ENCODE measurements around the gene KLRK1. TPM values are rescaled to one million over a fixed set of nuclear protein-coding genes. Genes with fewer than 3 reads are reported as not detected.
A peak's percentile ranks its signal among the peaks of the same experiment; 100 is the strongest.
"Not testable (repeated sequence)": the region's sequence is repeated elsewhere in the genome, so short reads cannot be mapped to it uniquely, and the experiment has no call there.

KLRK1 gene
- polyA plus RNA-seq, 5 donors = 0.98 to 3.0 (median 1.5) TPM

DNA sequence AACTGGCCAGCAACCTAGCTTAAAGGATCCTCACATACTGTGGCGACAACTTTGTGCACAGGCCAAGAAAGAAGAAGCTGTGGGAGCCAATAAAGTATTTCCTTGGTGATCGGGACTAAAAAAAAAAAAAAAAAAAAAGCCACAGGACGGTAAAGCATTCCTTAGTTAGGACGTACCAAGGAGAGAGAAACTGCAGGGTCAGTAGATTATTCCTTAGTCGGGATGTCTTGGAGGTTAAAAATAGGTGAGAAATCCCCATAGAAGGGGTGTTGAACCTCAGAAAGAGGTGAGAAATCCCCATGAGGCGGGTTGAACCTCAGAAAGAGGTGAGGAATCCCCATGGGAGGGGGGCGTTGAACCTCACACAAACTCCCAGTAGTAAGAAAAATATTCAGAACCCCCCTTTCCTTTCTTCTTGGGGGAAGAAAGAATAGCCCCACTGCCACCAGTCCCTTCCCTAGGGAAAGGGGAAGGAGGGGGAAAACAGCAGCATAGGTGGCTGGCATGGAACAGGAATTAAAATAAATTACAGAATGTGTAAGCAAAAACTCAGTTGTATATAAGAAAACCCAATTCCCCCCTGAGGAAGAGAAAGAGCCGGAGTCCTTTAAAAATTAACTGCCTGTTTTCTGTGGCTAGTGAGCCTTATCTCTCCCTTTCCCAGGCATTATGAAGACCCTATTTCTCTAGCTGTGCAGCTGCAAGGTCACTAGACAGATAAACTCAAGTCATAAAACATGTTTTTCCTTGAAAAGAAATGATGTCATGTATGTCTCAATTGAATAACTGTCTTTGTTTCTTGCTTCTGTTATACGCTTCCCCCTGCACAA lies 26.8 kb downstream of the KLRK1 start:
- peak in 1 of 2 donors; percentile 23 for DNase-seq

DNA sequence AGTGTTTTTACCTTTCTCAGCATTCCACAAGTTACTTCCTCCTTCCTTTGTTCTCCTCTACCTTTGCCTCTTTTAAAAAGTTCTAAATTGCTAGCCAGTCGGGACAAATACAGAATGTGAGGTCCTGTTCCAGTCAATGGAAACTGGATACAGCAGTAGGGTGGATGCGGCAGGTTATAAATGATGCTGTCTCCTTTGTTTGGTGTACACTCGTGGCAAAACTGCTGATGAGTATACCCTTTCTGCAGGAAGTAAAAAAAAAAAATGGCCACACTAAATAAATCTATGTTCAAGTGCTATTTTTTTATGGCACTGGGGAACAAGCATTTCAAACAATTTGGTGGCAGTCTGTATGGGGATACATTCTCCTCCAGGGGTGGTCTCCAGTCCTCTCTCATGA lies 27.5 kb downstream of the KLRK1 start:
- DNase-seq = no peak

DNA sequence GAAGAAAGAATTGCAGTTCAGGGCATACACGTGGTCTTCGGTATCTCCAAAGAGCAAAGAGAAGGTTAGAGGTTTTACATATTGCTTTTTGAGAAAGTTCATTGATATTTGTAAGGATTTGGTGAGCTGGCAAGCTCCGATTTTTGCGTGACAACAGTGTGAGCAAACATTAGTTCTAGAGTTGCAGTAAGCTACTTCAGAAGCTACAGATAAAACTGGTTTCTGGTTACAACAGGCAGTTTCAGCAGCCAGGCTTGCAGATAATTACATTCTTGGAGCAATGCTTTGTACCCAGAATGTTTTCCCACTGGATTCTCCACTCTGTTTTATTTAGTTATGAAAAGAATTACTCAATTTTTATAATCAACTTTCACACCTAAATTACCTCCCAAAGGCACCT lies 28.2 kb downstream of the KLRK1 start:
- DNase-seq = peak in 1 of 2 donors; percentile 18

DNA sequence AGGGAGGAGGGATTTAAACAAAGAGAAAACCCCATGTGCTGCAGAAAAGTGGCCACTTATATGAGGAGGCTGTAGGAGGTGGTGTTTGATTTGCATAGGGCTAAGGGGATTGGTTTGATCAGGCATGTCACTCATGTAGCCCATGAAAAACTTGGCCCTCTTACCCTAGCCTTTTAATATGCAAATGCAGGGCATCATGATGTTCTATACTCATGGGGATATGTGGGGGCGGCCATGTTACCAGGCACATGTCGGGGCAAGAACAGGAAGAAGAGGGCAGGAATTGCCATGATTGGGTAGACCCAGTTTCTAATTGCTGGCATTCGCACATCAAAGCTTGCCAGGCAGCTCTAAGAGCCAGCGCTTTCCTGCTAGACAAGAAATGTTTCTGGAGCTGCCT lies 28.8 kb downstream of the KLRK1 start:
- peak in 1 of 2 donors; percentile 17 for DNase-seq

DNA sequence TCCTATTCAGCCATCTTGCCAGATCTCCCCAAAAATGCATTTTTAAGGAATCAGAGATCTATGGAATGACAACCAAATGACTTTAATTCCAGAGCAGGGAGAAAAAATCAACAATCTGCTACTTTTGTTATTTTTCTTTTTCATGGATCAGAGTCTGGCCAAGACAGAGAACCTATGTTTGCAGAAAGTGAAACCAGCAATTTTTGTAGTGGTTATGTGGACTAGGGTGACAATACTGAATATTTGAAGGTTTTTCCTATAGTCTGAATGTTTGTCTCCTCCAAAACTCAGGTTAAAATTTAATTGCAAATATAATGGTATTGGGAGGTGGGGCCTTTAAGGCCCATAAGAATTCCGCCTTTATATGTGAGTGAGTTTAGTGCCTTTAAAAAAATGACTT lies 30.9 kb downstream of the KLRK1 start:
- no peak for DNase-seq

DNA sequence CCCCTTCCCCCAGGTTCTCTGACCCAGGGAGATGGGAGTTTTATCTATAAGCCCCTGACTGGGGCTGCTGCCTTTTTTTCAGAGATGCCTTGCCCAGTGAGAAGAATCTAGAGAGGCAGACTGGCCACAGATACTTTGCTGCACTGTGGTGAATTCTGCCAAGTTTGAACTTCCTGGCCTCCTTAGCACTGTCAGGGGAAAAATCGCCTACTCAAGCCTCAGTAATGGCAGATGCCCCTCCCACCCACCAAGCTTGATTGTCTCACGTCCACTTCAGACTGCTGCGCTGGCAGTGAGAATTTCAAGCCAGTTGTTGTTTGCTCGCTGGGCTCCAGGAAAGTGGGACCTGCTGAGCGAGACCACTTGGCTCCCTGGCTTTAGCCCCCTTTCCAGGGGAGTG lies 31.7 kb downstream of the KLRK1 start:
- no peak for DNase-seq

DNA sequence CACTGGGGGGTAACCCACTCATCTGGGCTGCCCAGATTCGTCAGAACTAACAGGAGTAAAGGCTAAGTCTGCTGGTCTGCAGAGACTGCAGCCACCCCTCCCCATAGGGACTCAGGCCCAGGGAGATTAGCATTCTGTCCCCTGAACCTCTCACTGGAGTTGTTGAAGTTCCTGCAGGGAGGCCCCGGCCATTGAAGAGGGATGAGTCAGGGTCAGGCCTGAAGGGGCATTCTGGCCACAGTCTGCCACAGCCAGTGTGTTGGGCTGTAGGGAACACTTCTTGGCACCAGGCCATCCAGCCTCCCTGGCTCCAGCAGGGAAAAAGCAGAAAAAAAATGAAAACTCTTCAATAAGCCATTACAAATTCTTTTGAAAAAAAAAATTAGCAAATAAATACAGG lies 35.3 kb downstream of the KLRK1 start:
- DNase-seq = no peak

DNA sequence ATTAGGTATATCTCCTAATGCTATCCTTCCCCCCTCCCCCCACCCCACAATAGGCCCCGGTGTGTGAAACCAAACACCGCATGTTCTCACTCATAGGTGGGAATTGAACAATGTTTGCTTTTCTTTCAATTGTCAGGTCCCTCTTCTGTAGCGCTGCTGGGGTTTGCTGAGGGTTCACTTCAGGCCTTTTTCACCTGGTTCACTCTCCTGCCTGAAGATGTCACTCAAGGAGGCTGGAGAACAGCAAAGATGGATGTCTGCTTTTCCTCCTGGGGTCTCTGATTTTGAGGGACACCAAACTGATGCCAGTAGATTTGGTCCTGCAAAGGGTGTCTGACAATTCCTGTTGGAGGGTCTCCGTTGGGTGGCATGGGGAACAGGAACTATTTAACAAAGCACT lies 35.8 kb downstream of the KLRK1 start:
- DNase-seq = no peak

DNA sequence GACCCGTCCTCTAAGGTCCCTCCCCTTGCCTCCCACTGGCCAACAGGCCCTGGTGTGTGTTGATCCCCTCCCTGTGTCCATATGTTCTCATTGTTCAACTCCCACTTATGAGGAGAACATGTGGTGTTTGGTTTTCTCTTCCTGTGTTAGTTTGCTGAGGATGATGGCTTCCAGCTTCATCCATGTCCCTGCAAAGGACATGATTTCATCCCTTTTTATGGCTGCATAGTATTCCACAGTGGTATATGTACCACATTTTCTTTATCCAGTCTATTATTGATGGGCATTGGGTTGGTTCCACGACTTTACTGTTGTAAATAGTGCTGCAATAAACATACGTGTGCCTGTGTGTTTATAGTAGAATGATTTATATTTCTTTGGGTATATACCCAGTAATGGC lies 38.4 kb downstream of the KLRK1 start:
- DNase-seq = not testable (repeated sequence)

DNA sequence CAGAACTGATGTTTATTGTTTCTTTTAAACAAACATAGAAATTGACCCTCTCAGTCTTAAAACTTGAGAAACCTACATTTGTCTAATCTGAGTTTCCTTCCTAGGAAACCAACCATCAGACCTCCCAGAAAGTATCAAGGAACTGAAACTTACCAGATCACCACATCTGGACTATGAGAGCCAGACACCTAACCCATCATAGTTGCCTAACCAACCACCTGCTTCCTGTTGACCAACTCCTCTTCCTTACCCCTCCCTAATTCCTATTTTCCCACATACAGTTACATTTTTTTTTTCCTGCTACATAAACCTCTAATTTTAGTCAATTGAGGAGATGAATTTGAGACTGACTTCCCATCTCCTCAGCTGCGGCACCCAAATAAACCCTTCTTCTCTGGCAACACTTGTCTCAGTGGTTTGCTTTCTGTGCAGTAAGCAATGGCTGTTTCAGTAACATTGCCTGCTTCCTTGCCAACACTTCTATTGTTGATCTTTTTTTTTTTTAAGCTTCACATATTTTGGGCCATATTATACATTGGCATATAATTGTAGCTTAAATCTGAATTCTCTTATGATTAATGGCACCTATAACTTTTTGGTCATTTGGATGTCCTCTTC lies 47.8 kb downstream of the KLRK1 start:
- DNase-seq = no peak

DNA sequence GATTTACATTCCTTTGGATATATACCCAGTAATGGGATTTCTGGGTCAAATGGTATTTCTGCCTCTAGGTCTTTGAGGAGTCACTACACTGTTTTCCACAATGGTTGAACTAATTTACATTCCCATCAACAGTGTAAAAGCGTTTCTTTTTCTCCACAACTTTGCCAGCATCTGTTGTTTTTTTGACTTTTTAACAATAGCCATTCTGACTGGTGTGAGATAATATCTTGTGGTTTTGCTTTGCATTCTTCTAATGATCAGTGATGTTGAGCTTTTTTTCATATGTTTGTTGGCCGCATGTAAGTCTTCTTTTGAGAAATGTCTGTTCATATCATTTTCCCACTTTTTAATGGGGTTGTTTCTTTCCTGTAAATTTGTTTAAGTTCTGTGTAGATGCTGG lies 48.9 kb downstream of the KLRK1 start:
- not testable (repeated sequence) for DNase-seq

DNA sequence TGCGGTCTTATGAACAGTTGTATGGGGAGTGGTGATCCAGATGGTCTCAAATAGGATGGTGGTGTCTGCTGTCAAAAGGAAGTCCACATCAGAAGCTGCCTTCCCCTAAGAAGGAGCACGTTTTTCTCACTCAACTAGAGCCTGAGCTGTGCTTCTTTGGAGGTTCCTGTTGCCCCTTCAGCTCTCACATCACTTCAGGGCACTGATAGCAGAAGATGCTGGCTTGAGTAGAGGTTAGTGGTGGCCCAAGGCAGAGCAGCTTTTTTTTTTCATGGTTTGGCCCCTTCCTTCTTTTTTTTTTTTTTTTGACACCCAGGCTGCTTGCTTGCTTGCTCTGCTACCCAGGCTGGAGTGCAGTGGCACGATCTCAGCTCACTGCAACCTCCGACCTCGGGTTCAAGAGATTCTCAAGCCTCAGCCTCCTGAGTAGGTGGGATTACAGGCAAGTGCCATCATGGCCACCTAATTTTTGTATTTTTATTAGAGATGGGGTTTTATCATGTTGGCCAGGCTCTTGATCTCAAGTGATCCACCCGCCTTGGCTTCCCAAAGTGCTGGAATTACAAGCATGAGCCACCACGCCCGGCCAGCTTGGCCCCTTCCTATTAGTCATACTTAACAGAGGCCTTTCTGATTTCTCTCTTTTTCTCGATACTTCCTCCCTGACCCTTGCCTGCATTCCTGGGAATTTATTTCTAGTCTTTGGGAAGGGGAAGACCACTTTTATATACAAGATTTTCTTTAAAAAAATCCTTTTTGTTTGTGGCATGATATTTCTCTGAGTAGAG lies 50.6 kb downstream of the KLRK1 start:
- DNase-seq = no peak

DNA sequence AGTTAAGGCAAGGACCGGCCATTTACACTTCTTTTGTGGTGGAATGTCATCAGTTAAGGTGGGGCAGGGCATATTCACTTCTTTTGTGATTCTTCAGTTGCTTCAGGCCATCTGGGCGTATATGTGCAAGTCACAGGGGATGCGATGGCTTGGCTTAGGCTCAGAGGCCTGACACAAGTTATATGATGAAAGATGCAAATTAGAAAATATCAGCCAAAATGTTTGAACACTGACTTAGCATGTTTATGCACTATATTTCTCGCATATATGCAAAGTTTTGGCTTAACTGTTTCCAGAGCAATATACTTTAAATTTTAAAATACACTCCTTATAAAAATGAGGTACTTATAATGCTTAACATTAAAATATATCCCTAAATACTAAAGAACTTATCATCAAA lies 51.4 kb downstream of the KLRK1 start:
- not testable (repeated sequence) for DNase-seq

DNA sequence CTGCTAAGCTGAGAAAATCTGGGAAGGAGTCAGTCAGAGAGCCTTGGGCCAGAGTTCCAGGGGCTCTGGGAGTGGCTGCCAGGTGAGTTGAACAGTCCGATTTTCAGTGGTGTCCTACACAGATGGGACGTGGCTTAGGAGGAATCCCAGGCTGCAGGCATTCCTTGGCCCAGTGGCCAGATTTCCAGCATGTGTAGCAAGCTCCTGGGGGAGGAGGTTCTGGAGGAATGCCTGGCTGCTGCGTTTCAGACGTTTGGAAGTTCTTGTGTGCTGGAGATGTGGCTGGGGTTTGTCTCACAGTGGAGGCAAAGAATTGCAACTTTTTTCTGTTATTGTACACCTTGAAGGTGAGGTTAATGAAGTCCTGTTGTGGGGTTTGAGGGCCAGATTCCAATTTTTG lies 53.6 kb downstream of the KLRK1 start:
- not testable (repeated sequence) for DNase-seq

DNA sequence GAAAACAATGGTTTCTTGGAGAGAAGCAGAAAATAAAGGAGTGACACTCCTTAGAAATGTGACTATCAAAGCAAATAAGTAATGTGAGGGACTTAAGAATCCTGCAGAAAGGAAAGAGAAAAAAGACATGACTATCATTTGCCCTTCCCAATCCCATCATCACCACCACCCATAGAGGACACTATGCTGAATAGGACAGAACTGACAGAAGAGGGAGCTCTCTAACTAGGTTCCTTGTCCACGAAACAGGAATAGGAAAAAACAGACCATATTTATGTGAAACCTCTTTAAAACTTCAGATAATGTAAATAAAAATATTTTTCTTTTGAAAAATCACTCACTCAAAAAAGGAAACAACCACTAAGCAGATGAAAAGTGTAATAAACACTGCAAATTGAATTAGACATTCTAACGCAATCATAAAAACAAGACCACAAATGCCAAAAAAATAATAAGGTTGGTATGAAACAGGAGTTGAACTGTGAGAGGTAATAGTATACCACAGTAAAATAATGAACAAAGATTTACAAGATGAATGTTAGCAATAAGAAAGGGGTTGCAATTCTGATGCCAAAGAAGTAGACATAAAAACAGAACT lies 58.1 kb downstream of the KLRK1 start:
- DNase-seq = peak; percentile 12 to 36

DNA sequence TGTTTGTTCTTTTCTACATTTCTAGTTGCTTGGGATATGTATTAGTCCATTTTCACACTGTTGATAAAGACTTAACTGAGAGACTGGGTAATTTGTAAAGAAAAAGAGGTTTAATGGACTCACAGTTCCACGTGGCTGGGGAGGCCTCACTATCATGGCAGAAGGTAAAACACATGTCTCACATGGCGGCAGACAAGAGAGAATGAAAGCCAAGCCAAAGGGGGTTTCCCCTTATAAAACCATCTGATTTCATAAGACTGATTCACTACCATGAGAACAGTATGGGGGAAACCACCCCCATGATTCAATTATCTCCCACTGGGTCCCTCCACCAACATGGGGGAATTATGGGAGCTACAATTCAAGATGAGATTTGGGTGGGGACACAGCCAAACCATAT lies 61.1 kb downstream of the KLRK1 start:
- not testable (repeated sequence) for DNase-seq

Other genes with a start within 250 kb of the KLRK1 start
- 1 to 10 TPM in 2 of 5 donors, under 1 TPM in 3; 0.31 to 1.8 (median 0.54) TPM for gene OLR1, start 217.9 kb downstream of the KLRK1 start, polyA plus RNA-seq (ENCODE audit: insufficient read depth in 1 of 5, insufficient read length in 5 of 5, low replicate concordance in 1 of 5)
- gene TMEM52B, start 211.0 kb downstream of the KLRK1 start, polyA plus RNA-seq (ENCODE audit: insufficient read depth in 1 of 5, insufficient read length in 5 of 5, low replicate concordance in 1 of 5) = under 1 TPM; 0.11 to 0.82 (median 0.22) TPM
- gene GABARAPL1, start 177.2 kb downstream of the KLRK1 start, polyA plus RNA-seq (ENCODE audit: insufficient read depth in 1 of 5, insufficient read length in 5 of 5, low replicate concordance in 1 of 5) = 10 to 100 TPM; 34.2 to 53.1 (median 45.0) TPM
- gene KLRD1, start 82.2 kb downstream of the KLRK1 start, polyA plus RNA-seq (ENCODE audit: insufficient read depth in 1 of 5, insufficient read length in 5 of 5, low replicate concordance in 1 of 5) = 1 to 10 TPM; 1.0 to 2.2 (median 1.4) TPM
- gene KLRC4, start 19.7 kb upstream of the KLRK1 start, polyA plus RNA-seq (ENCODE audit: insufficient read depth in 1 of 5, insufficient read length in 5 of 5, low replicate concordance in 1 of 5) = under 1 TPM in 4 of 5 donors, not detected in 1; 0.36 to 0.85 (median 0.41) TPM
- under 1 TPM in 4 of 5 donors, not detected in 1; 0.15 to 0.59 (median 0.27) TPM for gene KLRC3, start 30.6 kb upstream of the KLRK1 start, polyA plus RNA-seq (ENCODE audit: insufficient read depth in 1 of 5, insufficient read length in 5 of 5, low replicate concordance in 1 of 5)
- under 1 TPM; 0.15 to 0.71 (median 0.42) TPM for gene KLRC2, start 46.0 kb upstream of the KLRK1 start, polyA plus RNA-seq (ENCODE audit: insufficient read depth in 1 of 5, insufficient read length in 5 of 5, low replicate concordance in 1 of 5)
- 1 to 10 TPM in 2 of 5 donors, under 1 TPM in 3; 0.46 to 2.6 (median 0.91) TPM for gene KLRC1, start 63.3 kb upstream of the KLRK1 start, polyA plus RNA-seq (ENCODE audit: insufficient read depth in 1 of 5, insufficient read length in 5 of 5, low replicate concordance in 1 of 5)
- gene EIF2S3B, start 115.8 kb upstream of the KLRK1 start, polyA plus RNA-seq (ENCODE audit: insufficient read depth in 1 of 5, insufficient read length in 5 of 5, low replicate concordance in 1 of 5) = 10 to 100 TPM in 2 of 5 donors, 1 to 10 TPM in 3; 1.3 to 12.3 (median 3.8) TPM
- gene MAGOHB, start 223.6 kb upstream of the KLRK1 start, polyA plus RNA-seq (ENCODE audit: insufficient read depth in 1 of 5, insufficient read length in 5 of 5, low replicate concordance in 1 of 5) = 10 to 100 TPM; 31.3 to 56.6 (median 44.7) TPM

Data from right lung (tissue), 5 donors.